ENCODE data around the gene KRTAP6-1. TPM values are rescaled to one million over a fixed set of nuclear protein-coding genes. Genes with fewer than 3 reads are reported as not detected.

Gene KRTAP6-1
- polyA plus RNA-seq, 1 donor (not counting 4 experiments of a cell fraction or from before 2014, with no cell fraction given): not detected

GRCh38 chr21:30616125-30616524 is 2.4 kb upstream of the KRTAP6-1 start, which contains the start of gene KRTAP20-1:
Gene KRTAP20-1, plus strand, starts transcription at chr21:30616425. Its CDS starts 30 bp downstream, at chr21:30616455.
- no peak for FAIRE-seq
- dilution Hi-C loops (cut with MboI; ENCODE audit: extremely low pct_ligation_motif_present, low sequenced_read_pairs): no loop called here

GRCh38 chr21:30615199-30615598 is 1.5 kb upstream of the KRTAP6-1 start:
- no peaks in the 10 kb centered on the region for H3K36me3 ChIP-seq (ENCODE audit: control insufficient read depth in 2 of 2, extremely low read depth in 1 of 2, insufficient read depth in 2 of 2, low read length in 2 of 2)
- no peaks in the 10 kb centered on the region for H4K20me1 ChIP-seq (ENCODE audit: control insufficient read depth, extremely low read depth, insufficient read depth, low read length)
- H3K9ac ChIP-seq (ENCODE audit: control insufficient read depth, extremely low read depth, insufficient read depth, low read length): no peak overlapping the region
- no peak overlapping the region for H3K27ac ChIP-seq (ENCODE audit: control insufficient read depth, insufficient read depth, low read length)
- H3K4me3 ChIP-seq (ENCODE audit: control insufficient read depth in 2 of 3, extremely low read depth in 1 of 3, insufficient read depth in 2 of 3, low read depth in 1 of 3, low read length in 3 of 3): no peak overlapping the region
- H3K4me1 ChIP-seq (ENCODE audit: control insufficient read depth, extremely low read depth, insufficient read depth, low read length): no peaks in the 10 kb centered on the region
- H3K9me3 ChIP-seq (ENCODE audit: control insufficient read depth, low read depth, low read length): no peaks in the 10 kb centered on the region
- H3K9me1 ChIP-seq (ENCODE audit: control insufficient read depth, extremely low read depth, insufficient read depth, low read length): no peaks in the 10 kb centered on the region
- no peaks in the 10 kb centered on the region for H3K79me2 ChIP-seq (ENCODE audit: control insufficient read depth, insufficient read depth, low read length)
- no peak for FAIRE-seq
- dilution Hi-C loops (cut with MboI; ENCODE audit: extremely low pct_ligation_motif_present, low sequenced_read_pairs): no loop called here
- no peak overlapping the region for H2AFZ ChIP-seq (ENCODE audit: control insufficient read depth, low read length)
- DNase-seq (ENCODE audit: low read depth, low spot score): no peak
- no peak overlapping the region for H3K4me2 ChIP-seq (ENCODE audit: control insufficient read depth, extremely low read depth, insufficient read depth, low read depth, low read length)
- no peak for TF ChIP-seq EZH2 (IDR thresholded peaks at IDR 0.05; ENCODE audit: low read length)
- TF ChIP-seq CTCF (optimal IDR thresholded peaks at IDR 0.05 in 1 of 3, IDR thresholded peaks at IDR 0.05 in 1 of 3, conservative IDR thresholded peaks at IDR 0.05 in 1 of 3; ENCODE audit: extremely low read depth in 1 of 3, insufficient read depth in 2 of 3, low read length in 3 of 3): no peak
- H3K27me3 ChIP-seq (ENCODE audit: control insufficient read depth, extremely low read depth, insufficient read depth, low read length): no peaks in the 10 kb centered on the region

More at GRCh38 chr21:30616125-30616524, 2.4 kb upstream of the KRTAP6-1 start, which contains the start of gene KRTAP20-1:
- Histone ChIP-seq H3K4me1 (ENCODE audit: control insufficient read depth, extremely low read depth, insufficient read depth, low read length) (no peaks in the 10 kb centered on the region), H3K9ac (ENCODE audit: control insufficient read depth, extremely low read depth, insufficient read depth, low read length) (no peak within 1 kb of the TSS), H3K27me3 (ENCODE audit: control insufficient read depth, extremely low read depth, insufficient read depth, low read length) (no peaks in the 10 kb centered on the region), H3K79me2 (ENCODE audit: control insufficient read depth, insufficient read depth, low read length) (no peaks in the 10 kb centered on the region), H3K27ac (ENCODE audit: control insufficient read depth, insufficient read depth, low read length) (no peak within 1 kb of the TSS), H3K9me3 (ENCODE audit: control insufficient read depth, low read depth, low read length) (no peaks in the 10 kb centered on the region), H2AFZ (ENCODE audit: control insufficient read depth, low read length) (no peak within 1 kb of the TSS), H3K4me2 (ENCODE audit: control insufficient read depth, extremely low read depth, insufficient read depth, low read depth, low read length) (no peak within 1 kb of the TSS), H3K4me3 (ENCODE audit: control insufficient read depth in 2 of 3, extremely low read depth in 1 of 3, insufficient read depth in 2 of 3, low read depth in 1 of 3, low read length in 3 of 3) (no peak within 1 kb of the TSS), H3K36me3 (ENCODE audit: control insufficient read depth in 2 of 2, extremely low read depth in 1 of 2, insufficient read depth in 2 of 2, low read length in 2 of 2) (no peaks in the 10 kb centered on the region), H4K20me1 (ENCODE audit: control insufficient read depth, extremely low read depth, insufficient read depth, low read length) (no peaks in the 10 kb centered on the region), H3K9me1 (ENCODE audit: control insufficient read depth, extremely low read depth, insufficient read depth, low read length) (no peaks in the 10 kb centered on the region)
- TF ChIP-seq CTCF (optimal IDR thresholded peaks at IDR 0.05 in 1 of 3, IDR thresholded peaks at IDR 0.05 in 1 of 3, conservative IDR thresholded peaks at IDR 0.05 in 1 of 3; ENCODE audit: extremely low read depth in 1 of 3, insufficient read depth in 2 of 3, low read length in 3 of 3): no peak
- no peak for TF ChIP-seq EZH2 (IDR thresholded peaks at IDR 0.05; ENCODE audit: low read length)
- no peak for DNase-seq (ENCODE audit: low read depth, low spot score)
